HCT116 (cell line): Measurements from ENCODE around the gene TSPO. TPM values are rescaled to one million over a fixed set of nuclear protein-coding genes. Genes with fewer than 3 reads are reported as not detected.

Source experiments
- ATAC-seq: fragments of 200-7000 bp; cut with Tn5 transposase; 2 replicates; pipeline ENCODE4 v1.9.1; 2020; ENCODE audit warnings: mild to moderate bottlenecking, moderate library complexity
- BruUV-seq: library from RNA; stranded (reverse); fragments of 400-500 nt; replicated peaks from 2 replicates; lab custom pipeline; 2021; lab: Mats Ljungman, UMichigan
- CTCF ChIA-PET: fragments of 300-600 bp; sonication (Branson Sonifier 250); formaldehyde crosslinking; loops from one replicate; lab custom pipeline; 2021; ENCODE audit warnings: antibody characterized with exemption; lab: Charles Lee
- POLR2A ChIA-PET: fragments of 300-600, 350-600 bp; sonication (Branson Sonifier 250); formaldehyde crosslinking; loops from one replicate; lab custom pipeline; 2021; ENCODE audit warnings: antibody characterized with exemption; lab: Charles Lee
- RAD21 ChIA-PET, 2 experiments: fragments of 300-600 bp; sonication (Branson Sonifier 250); formaldehyde crosslinking; loops; one replicate each; lab custom pipeline; 2023; ENCODE audit warnings: low total read pairs in 2 of 2; ENCODE audit not compliant: uncharacterized antibody in 2 of 2, unreplicated experiment in 2 of 2, low non-redundant PET in 1 of 2; lab: Charles Lee
- DNase-seq: peaks from one replicate; pipeline ENCODE4 v3.0.0-alpha.2; 2010; ENCODE audit warnings: low read depth, low spot score
- H2AFZ ChIP-seq: fragments of 200-600 bp; shearing (Covaris generic), sonication (generic); 2 replicates; pipeline ENCODE4 v1.6.1; 2017; ENCODE audit warnings: low read depth, mixed run types, mixed read lengths, antibody characterized with exemption, low read length; ENCODE audit not compliant: poor library complexity, severe bottlenecking
- H3K27ac ChIP-seq: 2 replicates; pipeline ENCODE4 v1.5.1; 2012; ENCODE audit warnings: low read depth, low read length
- H3K27me3 ChIP-seq: fragments of 200-600 bp; sonication (generic); 2 replicates; pipeline ENCODE4 v1.6.1; 2016; ENCODE audit warnings: mixed run types, low read length, mixed read lengths; ENCODE audit not compliant: insufficient read depth
- H3K36me3 ChIP-seq, 2 experiments: fragments of 200-500 bp in 1 of 2; fragments of 200-600 bp in 1 of 2; sonication (Bioruptor generic) in 1 of 2; sonication (generic) in 1 of 2; 2 replicates each; pipeline versions ENCODE4 v1.5.1 to v1.6.1; 2014 to 2016; ENCODE audit warnings: low read length in 2 of 2, inconsistent platforms in 1 of 2, mixed read lengths in 1 of 2, mixed run types in 1 of 2; ENCODE audit not compliant: insufficient read depth in 2 of 2, control insufficient read depth in 1 of 2
- H3K4me1 ChIP-seq, 2 experiments: fragments of 200-600 bp in 1 of 2; sonication (generic) in 1 of 2; 2 replicates each; pipeline versions ENCODE4 v1.5.1 to v1.6.1; 2012 to 2017; ENCODE audit warnings: low read length in 2 of 2, inconsistent platforms in 1 of 2, mild to moderate bottlenecking in 1 of 2, mixed read lengths in 1 of 2, mixed run types in 1 of 2, moderate library complexity in 1 of 2; ENCODE audit not compliant: insufficient read depth in 2 of 2, control insufficient read depth in 1 of 2
- H3K4me2 ChIP-seq: fragments of 200-600 bp; sonication (generic); 2 replicates; pipeline ENCODE4 v1.6.1; 2017; ENCODE audit warnings: mixed run types, low read length, mixed read lengths
- H3K4me3 ChIP-seq, 2 experiments: fragments of 200-600 bp in 1 of 2; sonication (generic) in 1 of 2; replicated peaks in 1 of 2; 2 replicates each; pipeline ENCODE4 v1.5.1; 2011 to 2016; ENCODE audit warnings: low read length in 2 of 2, control low read depth in 1 of 2, low read depth in 1 of 2, mild to moderate bottlenecking in 1 of 2, mixed read lengths in 1 of 2, mixed run types in 1 of 2
- H3K79me2 ChIP-seq: fragments of 200-600 bp; sonication (generic); 2 replicates; pipeline ENCODE4 v1.6.1; 2017; ENCODE audit warnings: mild to moderate bottlenecking, mixed run types, low read length, moderate library complexity, mixed read lengths; ENCODE audit not compliant: insufficient read depth
- H3K9ac ChIP-seq: fragments of 200-600 bp; sonication (generic); 2 replicates; pipeline ENCODE4 v1.6.1; 2016; ENCODE audit warnings: low read length, mixed read lengths
- H3K9me2 ChIP-seq: fragments of 200-600 bp; sonication (generic), shearing (Covaris generic); 2 replicates; pipeline ENCODE4 v1.6.1; 2017; ENCODE audit warnings: mixed run types, mild to moderate bottlenecking, moderate library complexity; ENCODE audit not compliant: insufficient read depth
- H3K9me3 ChIP-seq, 2 experiments: fragments of 200-500 bp in 1 of 2; fragments of 200-600 bp in 1 of 2; sonication (Bioruptor generic) in 1 of 2; sonication (generic) in 1 of 2; 2 replicates each; pipeline ENCODE4 v1.6.1; 2014 to 2017; ENCODE audit warnings: low read length in 2 of 2, mixed read lengths in 2 of 2, inconsistent platforms in 1 of 2, low read depth in 1 of 2, mild to moderate bottlenecking in 1 of 2, mixed run types in 1 of 2, moderate library complexity in 1 of 2; ENCODE audit not compliant: control insufficient read depth in 1 of 2, insufficient read depth in 1 of 2
- H4K20me1 ChIP-seq: fragments of 200-600 bp; sonication (generic), shearing (Covaris generic); 2 replicates; pipeline ENCODE4 v1.6.1; 2017; ENCODE audit warnings: mixed run types, mild to moderate bottlenecking, moderate library complexity; ENCODE audit not compliant: insufficient read depth
- CBX3 ChIP-seq: IDR thresholded peaks from 2 replicates; pipeline ENCODE4 v1.6.1; 2012; ENCODE audit warnings: low read depth
- CEBPB ChIP-seq: IDR thresholded peaks from 2 replicates; pipeline ENCODE4 v1.6.1; 2012; ENCODE audit warnings: low read depth
- ELF1 ChIP-seq: IDR thresholded peaks from 2 replicates; pipeline ENCODE4 v1.6.1; 2012; ENCODE audit warnings: low read depth, borderline replicate concordance
- EZH2 ChIP-seq: fragments of 200-600 bp; sonication (generic); IDR thresholded peaks from 2 replicates; pipeline ENCODE4 v1.6.1; 2017; ENCODE audit warnings: antibody characterized with exemption, mixed run types
- EZH2phosphoT487 ChIP-seq: fragments of 200-600 bp; IDR thresholded peaks from 2 replicates; pipeline ENCODE4 v1.6.1; 2018; ENCODE audit warnings: antibody characterized with exemption, borderline replicate concordance
- FOSL1 ChIP-seq: IDR thresholded peaks from 2 replicates; pipeline ENCODE4 v1.6.1; 2012; ENCODE audit warnings: low read depth
- POLR2AphosphoS5 ChIP-seq: IDR thresholded peaks from 2 replicates; pipeline ENCODE4 v1.6.1; 2011; ENCODE audit warnings: mild to moderate bottlenecking, low read depth, low read length, moderate library complexity
- RAD21 ChIP-seq: IDR thresholded peaks from 2 replicates; pipeline ENCODE4 v1.6.1; 2012; ENCODE audit warnings: low read depth, mild to moderate bottlenecking
- SIN3A ChIP-seq: IDR thresholded peaks from 2 replicates; pipeline ENCODE4 v1.6.1; 2012; ENCODE audit warnings: low read depth
- SP1 ChIP-seq: IDR thresholded peaks from 2 replicates; pipeline ENCODE4 v1.6.1; 2012; ENCODE audit warnings: low read depth
- TCF7L2 ChIP-seq: IDR thresholded peaks from 2 replicates; pipeline ENCODE4 v1.7.0; 2011; ENCODE audit warnings: borderline replicate concordance, inconsistent platforms; ENCODE audit not compliant: insufficient read depth, insufficient read length; ENCODE audit errors: extremely low read depth
- ZFX ChIP-seq: fragments of 450-650 bp; IDR thresholded peaks from 2 replicates; pipeline ENCODE4 v1.6.1; 2017
- ZNF274 ChIP-seq: fragments of 200-500 bp; sonication (Bioruptor generic); IDR thresholded peaks from 2 replicates; pipeline ENCODE4 v1.6.1; 2014; ENCODE audit warnings: mild to moderate bottlenecking, low read depth, low read length, inconsistent platforms
- intact Hi-C: fragments of 100-400 bp; cut with micrococcal nuclease; formaldehyde crosslinking; loops from 2 replicates; pipeline ENCODE4 v1.10.0; 2022
- total RNA-seq: library from RNA; stranded (reverse); gene quantifications from one replicate; pipeline ENCODE4 v1.2.1, GENCODE V29; 2021; ENCODE audit not compliant: unreplicated experiment
- TF ChIP-seq, protein P1 (sequence below): IDR thresholded peaks from 2 replicates; pipeline ENCODE4 v1.6.1; 2012; ENCODE audit warnings: low read depth

The TSPO gene
- total RNA-seq, 1 experiment from 2014 or later: 192 TPM

DNA sequence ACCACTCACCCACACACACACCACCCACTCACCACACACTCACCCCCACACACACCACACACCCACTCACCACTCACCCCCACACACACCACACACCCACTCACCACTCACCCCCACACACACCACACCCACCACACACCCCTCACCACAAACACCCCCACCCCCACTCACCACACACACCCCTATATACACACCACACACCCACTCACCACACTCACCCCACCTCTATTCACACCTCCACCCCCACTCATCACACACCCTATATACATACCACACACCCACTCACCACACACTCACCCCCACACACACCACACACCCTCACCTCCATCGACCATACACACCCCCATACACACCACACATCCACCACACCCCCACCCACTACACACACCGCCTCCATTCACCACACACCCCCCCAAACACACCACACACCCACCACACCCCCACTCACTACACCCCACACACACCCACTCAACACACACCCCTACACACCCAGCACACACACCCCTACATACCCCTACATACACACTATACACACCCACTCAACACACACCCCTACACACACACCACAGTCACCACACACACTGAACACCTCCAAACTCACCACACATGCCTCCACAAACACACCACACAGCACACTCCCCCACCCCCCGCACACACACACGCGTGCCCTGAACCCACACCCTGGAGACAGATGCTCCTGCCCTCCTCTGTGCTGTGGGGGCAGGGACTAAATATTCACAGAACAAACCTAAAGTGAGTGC, 54.6 kb downstream of the TSPO start (continued):
- TF ChIP-seq TCF7L2: no peak
- no peak for TF ChIP-seq ELF1
- TF ChIP-seq POLR2AphosphoS5: no peak
- TF ChIP-seq FOSL1: no peak
- TF ChIP-seq CEBPB: no peak
- TF ChIP-seq RAD21: no peak

DNA sequence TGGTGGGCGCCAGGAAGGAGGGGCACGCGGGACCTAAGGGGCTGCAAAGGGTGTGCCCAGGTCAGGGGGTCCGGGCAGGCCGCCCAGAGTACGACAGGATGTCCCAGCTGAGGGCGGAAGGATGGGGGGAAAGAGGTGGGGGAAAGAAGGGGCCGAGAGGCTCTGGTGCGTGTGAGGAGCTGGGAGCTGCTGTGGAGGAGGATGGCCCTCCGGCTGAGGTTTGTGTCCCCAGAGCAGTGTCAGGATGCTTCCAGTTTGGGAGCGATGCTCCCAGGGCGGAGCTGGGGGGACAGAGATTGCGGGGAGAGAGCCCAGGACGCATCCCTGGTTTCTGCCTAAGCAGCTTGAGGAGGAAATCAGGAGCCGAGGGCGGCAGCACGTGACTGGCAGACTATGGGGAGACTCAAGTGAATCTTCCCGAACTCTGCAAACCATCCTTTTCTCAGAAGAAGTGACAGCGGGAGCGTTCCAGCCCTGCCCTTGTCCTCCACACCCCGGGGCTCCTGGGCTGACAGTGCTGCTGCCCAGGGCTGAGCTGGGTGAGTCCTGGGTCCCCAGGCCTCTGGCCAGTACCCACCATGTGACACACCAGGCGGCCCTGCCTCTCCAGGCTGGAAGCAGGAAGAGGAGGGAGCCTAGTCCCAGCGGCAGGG, 55.3 kb downstream of the TSPO start:
- no peaks in the 10 kb centered on the region for H3K36me3 ChIP-seq
- RAD21 ChIA-PET: no interaction called here

More for the DNA sequence above, 55.3 kb downstream of the TSPO start:
- H3K4me1 ChIP-seq: peaks cover 0 to 11% of the 10 kb centered on the region in 2 experiments; a peak in 2 of 4 replicates
- TF ChIP-seq SIN3A: no peak
- TF ChIP-seq EZH2: no peak
- TF ChIP-seq SP1: no peak
- TF ChIP-seq, protein P1, sequence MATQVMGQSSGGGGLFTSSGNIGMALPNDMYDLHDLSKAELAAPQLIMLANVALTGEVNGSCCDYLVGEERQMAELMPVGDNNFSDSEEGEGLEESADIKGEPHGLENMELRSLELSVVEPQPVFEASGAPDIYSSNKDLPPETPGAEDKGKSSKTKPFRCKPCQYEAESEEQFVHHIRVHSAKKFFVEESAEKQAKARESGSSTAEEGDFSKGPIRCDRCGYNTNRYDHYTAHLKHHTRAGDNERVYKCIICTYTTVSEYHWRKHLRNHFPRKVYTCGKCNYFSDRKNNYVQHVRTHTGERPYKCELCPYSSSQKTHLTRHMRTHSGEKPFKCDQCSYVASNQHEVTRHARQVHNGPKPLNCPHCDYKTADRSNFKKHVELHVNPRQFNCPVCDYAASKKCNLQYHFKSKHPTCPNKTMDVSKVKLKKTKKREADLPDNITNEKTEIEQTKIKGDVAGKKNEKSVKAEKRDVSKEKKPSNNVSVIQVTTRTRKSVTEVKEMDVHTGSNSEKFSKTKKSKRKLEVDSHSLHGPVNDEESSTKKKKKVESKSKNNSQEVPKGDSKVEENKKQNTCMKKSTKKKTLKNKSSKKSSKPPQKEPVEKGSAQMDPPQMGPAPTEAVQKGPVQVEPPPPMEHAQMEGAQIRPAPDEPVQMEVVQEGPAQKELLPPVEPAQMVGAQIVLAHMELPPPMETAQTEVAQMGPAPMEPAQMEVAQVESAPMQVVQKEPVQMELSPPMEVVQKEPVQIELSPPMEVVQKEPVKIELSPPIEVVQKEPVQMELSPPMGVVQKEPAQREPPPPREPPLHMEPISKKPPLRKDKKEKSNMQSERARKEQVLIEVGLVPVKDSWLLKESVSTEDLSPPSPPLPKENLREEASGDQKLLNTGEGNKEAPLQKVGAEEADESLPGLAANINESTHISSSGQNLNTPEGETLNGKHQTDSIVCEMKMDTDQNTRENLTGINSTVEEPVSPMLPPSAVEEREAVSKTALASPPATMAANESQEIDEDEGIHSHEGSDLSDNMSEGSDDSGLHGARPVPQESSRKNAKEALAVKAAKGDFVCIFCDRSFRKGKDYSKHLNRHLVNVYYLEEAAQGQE: no peak
- TF ChIP-seq ZFX: no peak
- no peak for TF ChIP-seq ZNF274
- TF ChIP-seq CEBPB: no peak
- no peak for TF ChIP-seq POLR2AphosphoS5
- TF ChIP-seq EZH2phosphoT487: no peak
- TF ChIP-seq CBX3: no peak
- H3K79me2 ChIP-seq: no peaks in the 10 kb centered on the region
- H3K27me3 ChIP-seq: no peaks in the 10 kb centered on the region
- H3K9me2 ChIP-seq: no peaks in the 10 kb centered on the region
- ChIA-PET CTCF (interaction anchor here (1.9 kb wide), 1 partner anchor 19 kb away, joined by 11 read pairs; no protein-coding TSS in a partner anchor), POLR2A (no interaction called here)
- H3K27ac ChIP-seq: no peak overlapping the region
- H3K9ac ChIP-seq: no peak overlapping the region
- no peaks in the 10 kb centered on the region for H4K20me1 ChIP-seq
- intact Hi-C loops: no loop called here
- DNase-seq (no peak), ATAC-seq (no peak)
- no peak overlapping the region for H2AFZ ChIP-seq
- no peak overlapping the region for H3K4me2 ChIP-seq
- H3K9me3 ChIP-seq: no peaks in the 10 kb centered on the region
- BruUV-seq: no TSS peak
- H3K4me3 ChIP-seq: no peak overlapping the region
